HEK293T (cell line): Measurements from ENCODE around the gene BMF.

ENCODE experiments used
- LEF1 ChIP-seq: fragments of 450-650 bp; IDR thresholded peaks from 2 replicates; pipeline ENCODE4 v1.6.1; 2017; ENCODE audit warnings: mild to moderate bottlenecking, borderline replicate concordance
- SP1 ChIP-seq: fragments of 450-650 bp; IDR thresholded peaks from 2 replicates; pipeline ENCODE4 v1.6.1; 2017
- ZNF384 ChIP-seq: fragments of 450-650 bp; IDR thresholded peaks from 2 replicates; pipeline ENCODE4 v1.6.1; 2016

DNA sequence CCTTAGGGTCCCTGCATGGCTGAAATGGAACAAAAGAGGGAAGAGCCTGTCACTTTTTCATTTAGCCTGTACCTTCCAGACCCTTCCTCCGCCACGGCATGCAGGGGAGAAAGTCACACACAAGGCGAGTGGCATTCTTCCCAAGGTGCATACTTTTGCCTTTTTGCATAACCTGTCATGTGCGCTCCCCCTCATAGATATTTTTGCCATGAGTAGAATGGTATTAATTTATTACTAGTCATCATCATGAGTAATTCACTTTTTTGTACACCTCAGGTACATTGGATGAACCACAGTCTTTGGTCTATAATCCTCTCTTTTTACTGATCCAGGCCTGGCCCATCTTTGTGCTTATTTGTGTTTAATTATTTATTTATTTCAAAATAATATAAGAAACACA lies 43.3 kb upstream of the BMF start:
- no peak for TF ChIP-seq ZNF384
- TF ChIP-seq SP1, result no peak
- no peak for TF ChIP-seq LEF1
